Activated B cell treated with CpG ODN at 0.5 μM for 24 hours (primary cell): ENCODE data around the gene NPEPL1. TPM values are rescaled to one million over a fixed set of nuclear protein-coding genes. Genes with fewer than 3 reads are reported as not detected.

Source experiments
- ATAC-seq: fragments of 200-7000 bp; cut with Tn5 transposase; one replicate; pipeline ENCODE4 v1.10.0; 2021; ENCODE audit warnings: low read depth, mild to moderate bottlenecking, moderate library complexity
- CTCF ChIA-PET: fragments of 350-600 bp; sonication (Branson Sonifier 250); formaldehyde crosslinking; loops from one replicate; lab custom pipeline; 2021; ENCODE audit warnings: antibody characterized with exemption; lab: Charles Lee
- POLR2A ChIA-PET: fragments of 350-600 bp; sonication (Branson Sonifier 250); formaldehyde crosslinking; loops from one replicate; lab custom pipeline; 2021; ENCODE audit warnings: antibody characterized with exemption; lab: Charles Lee
- DNase-seq: peaks from one replicate; pipeline ENCODE4 v3.0.0; 2022
- H3K27ac Mint-ChIP-seq: one replicate; pipeline ENCODE4 v1.8.0; 2020; ENCODE audit warnings: mixed read lengths
- H3K27me3 Mint-ChIP-seq: one replicate; pipeline ENCODE4 v1.8.0; 2021; ENCODE audit warnings: mixed read lengths
- H3K36me3 Mint-ChIP-seq: one replicate; pipeline ENCODE4 v1.8.0; 2021; ENCODE audit warnings: low read depth, mixed read lengths
- H3K4me1 Mint-ChIP-seq: one replicate; pipeline ENCODE4 v1.8.0; 2021; ENCODE audit warnings: mixed read lengths
- H3K4me3 Mint-ChIP-seq: one replicate; pipeline ENCODE4 v1.8.0; 2020; ENCODE audit warnings: mild to moderate bottlenecking, mixed read lengths
- H3K9me3 Mint-ChIP-seq: one replicate; pipeline ENCODE4 v1.8.0; 2020; ENCODE audit warnings: mixed read lengths
- CTCF ChIP-seq: fragments of 200-600 bp; IDR thresholded peaks from one replicate; pipeline ENCODE4 v1.8.0; 2022; ENCODE audit warnings: antibody characterized with exemption, mild to moderate bottlenecking
- intact Hi-C: fragments of 100-400 bp; cut with micrococcal nuclease; formaldehyde crosslinking; loops from one replicate; pipeline ENCODE4 v1.15.1; 2024
- total RNA-seq: library from RNA; stranded (reverse); gene quantifications from 2 replicates; pipeline ENCODE4 v1.2.3, GENCODE V29; 2022

The NPEPL1 gene
- total RNA-seq, 1 donor from 2014 or later, result 21.5 TPM

GRCh38 chr20:58702859-58703648, 10.5 kb downstream of the NPEPL1 start:
- H3K9me3 Mint-ChIP-seq, result no peaks in the 10 kb centered on the region
- intact Hi-C loops, result no loop called here

DNA sequence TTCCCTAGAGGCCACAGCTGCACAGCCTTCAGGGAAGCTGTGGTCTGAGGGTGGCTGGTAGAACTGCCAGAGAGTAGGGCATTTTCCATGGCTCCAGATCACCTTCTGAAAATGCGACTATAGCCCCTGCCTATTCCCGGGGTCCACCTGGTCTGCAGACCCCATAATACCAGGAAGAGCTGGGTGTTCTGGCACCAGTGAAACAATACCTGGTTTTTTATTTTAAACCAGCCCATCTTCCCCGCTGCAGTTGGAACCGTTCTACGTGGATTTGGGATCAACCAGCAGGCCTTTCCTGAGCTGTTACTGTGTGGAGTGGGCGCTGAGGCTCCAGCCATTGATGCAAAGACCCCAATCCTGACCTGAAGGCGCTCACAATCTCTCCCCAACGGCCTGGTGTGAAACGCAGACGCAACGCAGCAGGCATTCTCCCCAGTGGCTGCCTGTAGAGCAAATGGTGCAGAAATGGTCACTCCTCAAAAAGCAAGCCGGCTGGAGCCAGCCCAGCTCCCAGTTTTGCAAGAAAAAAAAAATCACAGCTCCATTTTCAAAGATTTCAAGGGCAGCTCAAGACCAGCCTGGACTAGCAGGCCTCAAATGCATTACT, 11.3 kb downstream of the NPEPL1 start:
- DNase-seq (no peak), ATAC-seq (no peak)
- peaks cover 40% of the 10 kb centered on the region for H3K36me3 Mint-ChIP-seq
- H3K4me1 Mint-ChIP-seq, result no peaks in the 10 kb centered on the region
- H3K9me3 Mint-ChIP-seq, result no peaks in the 10 kb centered on the region
- POLR2A ChIA-PET, result no interaction called here
- H3K27me3 Mint-ChIP-seq, result no peaks in the 10 kb centered on the region
- CTCF ChIA-PET, result no interaction called here
- H3K27ac Mint-ChIP-seq, result no peak overlapping the region
- no peak for TF ChIP-seq CTCF
- intact Hi-C loops, result no loop called here
- H3K4me3 Mint-ChIP-seq, result no peak overlapping the region

More at GRCh38 chr20:58702859-58703648, 10.5 kb downstream of the NPEPL1 start:
- ATAC-seq, result no peak
- CTCF ChIA-PET, result no interaction called here
- Mint-ChIP-seq H3K4me3 (no peak overlapping the region), H3K27me3 (no peaks in the 10 kb centered on the region), H3K4me1 (no peaks in the 10 kb centered on the region), H3K27ac (no peak overlapping the region), H3K36me3 (peaks cover 42% of the 10 kb centered on the region)
- POLR2A ChIA-PET, result interaction anchor here (0.5 kb wide), 1 partner anchor 12 kb away, joined by 3 read pairs; no protein-coding TSS in a partner anchor
- DNase-seq, result no peak
- TF ChIP-seq CTCF, result no peak

- Mint-ChIP-seq H3K4me3 (no peak overlapping the region), H3K36me3 (peaks cover 34% of the 10 kb centered on the region), H3K4me1 (no peaks in the 10 kb centered on the region), H3K27me3 (no peaks in the 10 kb centered on the region), H3K9me3 (no peaks in the 10 kb centered on the region), H3K27ac (no peak overlapping the region)
- intact Hi-C loops, result no loop called here
- ATAC-seq (no peak), DNase-seq (no peak)
- TF ChIP-seq CTCF, result no peak
- POLR2A ChIA-PET, result no interaction called here
- CTCF ChIA-PET, result no interaction called here
Observed at GRCh38 chr20:58705208-58705926, 12.8 kb downstream of the NPEPL1 start.

GRCh38 chr20:58706150-58706892, 13.7 kb downstream of the NPEPL1 start:
- ATAC-seq, result no peak
- peaks cover 33% of the 10 kb centered on the region for H3K36me3 Mint-ChIP-seq
- TF ChIP-seq CTCF, result no peak
- H3K4me1 Mint-ChIP-seq, result no peaks in the 10 kb centered on the region
- no peaks in the 10 kb centered on the region for H3K27me3 Mint-ChIP-seq
- no peaks in the 10 kb centered on the region for H3K9me3 Mint-ChIP-seq
- no peak overlapping the region for H3K4me3 Mint-ChIP-seq
- CTCF ChIA-PET, result no interaction called here
- H3K27ac Mint-ChIP-seq, result no peak overlapping the region
- no peak for DNase-seq
- POLR2A ChIA-PET, result no interaction called here
- intact Hi-C loops, result no loop called here
